Measurements from ENCODE around the gene TMPRSS3. TPM values are rescaled to one million over a fixed set of nuclear protein-coding genes. Genes with fewer than 3 reads are reported as not detected.

TMPRSS3 gene
- polyA plus RNA-seq, 2 of the 4 experiments (the other 2 are of a cell fraction) = 0.10 to 0.12 TPM

DNA sequence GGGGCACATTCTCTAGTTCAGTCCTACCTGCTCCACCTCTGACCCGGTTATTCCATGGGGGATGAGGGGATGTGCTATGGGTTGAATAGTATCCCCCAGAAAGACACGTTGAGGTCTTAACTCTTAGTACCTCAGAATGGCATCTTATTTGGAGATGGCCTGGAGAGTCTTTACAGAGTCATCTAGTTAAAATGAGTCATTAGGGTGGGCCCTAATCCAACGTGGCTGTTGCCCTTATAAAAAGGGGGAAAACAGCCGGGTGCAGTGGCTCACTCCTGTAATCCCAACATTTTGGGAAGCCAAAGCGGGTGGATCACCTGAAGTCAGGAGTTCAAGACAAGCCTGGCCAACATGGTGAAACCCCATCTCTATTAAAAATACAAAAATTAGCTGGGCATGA, 5.7 kb downstream of the TMPRSS3 start (continued):
- TF ChIP-seq MAZ (IDR thresholded peaks at IDR 0.05; ENCODE audit: borderline replicate concordance, low read depth, low read length) = no peak

- Histone ChIP-seq H3K9me3 (no peaks in the 10 kb centered on the region), H3K4me3 (no peak overlapping the region), H3K4me1 (no peaks in the 10 kb centered on the region), H3K27ac (no peak overlapping the region), H3K4me2 (no peak overlapping the region)
- ChIA-PET POLR2A (no interaction called here), CTCF (no interaction called here)
- no peak for DNase-seq (ENCODE audit: low read depth in 1 of 2, low spot score in 1 of 2)
- no peak for FAIRE-seq
- 69% methylated on average over 6 of the region's 6 CpGs for WGBS (ENCODE audit: missing lambda C conversion rate)
- no peak for ATAC-seq
- TF ChIP-seq RCOR1 (IDR thresholded peaks at IDR 0.05; ENCODE audit: low read depth, low read length) = no peak
- no peak for TF ChIP-seq HDAC2 (IDR thresholded peaks at IDR 0.05)
These were observed 6.4 kb downstream of the TMPRSS3 start for GRCh38 chr21:42389449-42389835.

- ATAC-seq (no peak), DNase-seq (ENCODE audit: low read depth in 1 of 2, low spot score in 1 of 2) (no peak), FAIRE-seq (no peak)
- no peak overlapping the region for H3K4me2 ChIP-seq
- ChIA-PET CTCF (no interaction called here), POLR2A (no interaction called here)
- 74% methylated on average over 20 of the region's 20 CpGs for WGBS (ENCODE audit: missing lambda C conversion rate)
- no peak overlapping the region for H3K4me3 ChIP-seq
- no peak overlapping the region for H3K27ac ChIP-seq
- no peaks in the 10 kb centered on the region for H3K4me1 ChIP-seq
- TF ChIP-seq CHD2 (IDR thresholded peaks at IDR 0.05; ENCODE audit: low read length, partially characterized antibody) (no peak), REST (IDR thresholded peaks at IDR 0.05) (no peak), HOXA7 (CRISPR knock-in tag; IDR thresholded peaks at IDR 0.05) (no peak), CEBPB (IDR thresholded peaks at IDR 0.05) (no peak), EP300 (IDR thresholded peaks at IDR 0.05) (no peak), RNF2 (IDR thresholded peaks at IDR 0.05; ENCODE audit: borderline replicate concordance, low read depth) (no peak), E2F6 (IDR thresholded peaks at IDR 0.05; ENCODE audit: borderline replicate concordance, low read depth) (no peak), ZFP36 (IDR thresholded peaks at IDR 0.05; ENCODE audit: borderline replicate concordance, partially characterized antibody) (no peak), RARB (CRISPR knock-in tag; IDR thresholded peaks at IDR 0.05) (no peak), BCL3 (IDR thresholded peaks at IDR 0.05) (no peak), TFCP2L1 (CRISPR knock-in tag; IDR thresholded peaks at IDR 0.05) (no peak), RCOR1 (IDR thresholded peaks at IDR 0.05; ENCODE audit: low read depth, low read length) (no peak), GATA3 (IDR thresholded peaks at IDR 0.05; ENCODE audit: borderline replicate concordance) (no peak), SMC3 (IDR thresholded peaks at IDR 0.05) (no peak)
- TF ChIP-seq, protein P1, sequence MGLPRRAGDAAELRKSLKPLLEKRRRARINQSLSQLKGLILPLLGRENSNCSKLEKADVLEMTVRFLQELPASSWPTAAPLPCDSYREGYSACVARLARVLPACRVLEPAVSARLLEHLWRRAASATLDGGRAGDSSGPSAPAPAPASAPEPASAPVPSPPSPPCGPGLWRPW (IDR thresholded peaks at IDR 0.05) = no peak
- no peaks in the 10 kb centered on the region for H3K9me3 ChIP-seq
These were observed 7.0 kb downstream of the TMPRSS3 start for GRCh38 chr21:42388740-42389448.
